HEK293 (cell line): ENCODE data around the gene TACC2.

Source experiments
- CTCF ChIA-PET: fragments of 350-600 bp; formaldehyde crosslinking; extraction: SDS; loops from one replicate; lab custom pipeline; 2021; ENCODE audit warnings: antibody characterized with exemption; lab: Yijun Ruan, JAX
- POLR2A ChIA-PET: fragments of 300-600 bp; formaldehyde crosslinking; extraction: SDS; loops from one replicate; lab custom pipeline; 2020; ENCODE audit warnings: antibody characterized with exemption, inconsistent platforms; lab: Yijun Ruan, JAX
- H3K27ac ChIP-seq: fragments of 200-500 bp; sonication (Bioruptor generic); 2 replicates; pipeline ENCODE4 v1.5.1; 2014; ENCODE audit warnings: low read depth, low read length, control low read depth, inconsistent platforms; ENCODE audit errors: extremely low read depth
- H3K36me3 ChIP-seq, 2 experiments: fragments of 200-500 bp in 1 of 2; sonication (Bioruptor generic) in 1 of 2; 1 replicate in 1 of 2; 2 replicates in 1 of 2; pipeline ENCODE4 v1.5.1; 2014 to 2017; ENCODE audit warnings: inconsistent platforms in 2 of 2, low read length in 2 of 2; ENCODE audit not compliant: control insufficient read depth in 2 of 2, insufficient read depth in 1 of 2
- H3K4me1 ChIP-seq: fragments of 200-500 bp; sonication (Bioruptor generic); 2 replicates; pipeline ENCODE4 v1.5.1; 2014; ENCODE audit warnings: mild to moderate bottlenecking, low read length, inconsistent platforms; ENCODE audit not compliant: control insufficient read depth, insufficient read depth
- H3K4me3 ChIP-seq: 2 replicates; pipeline ENCODE4 v1.5.1; 2011; ENCODE audit warnings: low read depth, mild to moderate bottlenecking, control low read depth, low read length, moderate library complexity
- H3K9me3 ChIP-seq: fragments of 200-500 bp; sonication (Bioruptor generic); 2 replicates; pipeline ENCODE4 v1.5.1; 2014; ENCODE audit warnings: low read depth, low read length, inconsistent platforms; ENCODE audit not compliant: control insufficient read depth, insufficient read depth
- GLIS1 ChIP-seq: fragments of 450-650 bp; formaldehyde crosslinking; IDR thresholded peaks from 2 replicates; pipeline ENCODE4 v1.5.1; 2016; ENCODE audit warnings: missing biosample characterization, missing genetic modification characterization
- HIC1 ChIP-seq: fragments of 450-650 bp; formaldehyde crosslinking; IDR thresholded peaks from 2 replicates; pipeline ENCODE4 v1.5.1; 2016; ENCODE audit warnings: missing biosample characterization, missing genetic modification characterization
- HOXC10 ChIP-seq: sonication (generic); formaldehyde crosslinking; IDR thresholded peaks from 2 replicates; pipeline ENCODE4 v1.8.1; 2023; ENCODE audit warnings: mild to moderate bottlenecking, missing genetic modification reagents
- KLF8 ChIP-seq: fragments of 450-650 bp; formaldehyde crosslinking; IDR thresholded peaks from 2 replicates; pipeline ENCODE4 v1.5.1; 2016; ENCODE audit warnings: missing biosample characterization, missing genetic modification characterization
- OSR2 ChIP-seq: fragments of 450-650 bp; formaldehyde crosslinking; IDR thresholded peaks from 2 replicates; pipeline ENCODE4 v1.5.1; 2016; ENCODE audit warnings: missing biosample characterization, missing genetic modification characterization
- OVOL3 ChIP-seq: fragments of 450-650 bp; formaldehyde crosslinking; IDR thresholded peaks from 2 replicates; pipeline ENCODE4 v1.5.1; 2016; ENCODE audit warnings: missing biosample characterization, missing genetic modification characterization
- PRDM2 ChIP-seq: fragments of 450-650 bp; formaldehyde crosslinking; IDR thresholded peaks from 2 replicates; pipeline ENCODE4 v1.5.1; 2016; ENCODE audit warnings: missing biosample characterization, missing genetic modification characterization, borderline replicate concordance
- PRDM6 ChIP-seq: fragments of 450-650 bp; formaldehyde crosslinking; IDR thresholded peaks from 2 replicates; pipeline ENCODE4 v1.5.1; 2017; ENCODE audit warnings: missing biosample characterization, missing genetic modification characterization
- SCRT1 ChIP-seq: fragments of 450-650 bp; formaldehyde crosslinking; IDR thresholded peaks from 2 replicates; pipeline ENCODE4 v1.5.1; 2016; ENCODE audit warnings: missing biosample characterization, missing genetic modification characterization, borderline replicate concordance
- SP7 ChIP-seq: fragments of 450-650 bp; formaldehyde crosslinking; IDR thresholded peaks from 2 replicates; pipeline ENCODE4 v1.5.1; 2016; ENCODE audit warnings: missing biosample characterization, missing genetic modification characterization
- ZEB2 ChIP-seq: fragments of 450-650 bp; formaldehyde crosslinking; IDR thresholded peaks from 2 replicates; pipeline ENCODE4 v1.5.1; 2016; ENCODE audit warnings: missing biosample characterization, missing genetic modification characterization
- ZFP37 ChIP-seq: fragments of 450-650 bp; formaldehyde crosslinking; IDR thresholded peaks from 2 replicates; pipeline ENCODE4 v1.5.1; 2016; ENCODE audit warnings: missing biosample characterization, missing genetic modification characterization
- ZFP41 ChIP-seq: fragments of 450-650 bp; formaldehyde crosslinking; IDR thresholded peaks from 2 replicates; pipeline ENCODE4 v1.5.1; 2016; ENCODE audit warnings: missing biosample characterization, missing genetic modification characterization, borderline replicate concordance
- ZFP69B ChIP-seq: fragments of 450-650 bp; formaldehyde crosslinking; IDR thresholded peaks from 2 replicates; pipeline ENCODE4 v1.5.1; 2016; ENCODE audit warnings: missing biosample characterization, missing genetic modification characterization
- ZNF138 ChIP-seq: fragments of 450-650 bp; formaldehyde crosslinking; IDR thresholded peaks from 2 replicates; pipeline ENCODE4 v1.5.1; 2016; ENCODE audit warnings: missing biosample characterization, missing genetic modification characterization, borderline replicate concordance
- ZNF335 ChIP-seq: fragments of 450-650 bp; formaldehyde crosslinking; conservative IDR thresholded peaks from 2 replicates; pipeline ENCODE4 v1.5.1; 2016; ENCODE audit warnings: missing biosample characterization, missing genetic modification characterization
- TF ChIP-seq, protein P1 (sequence below): fragments of 450-650 bp; formaldehyde crosslinking; IDR thresholded peaks from 2 replicates; pipeline ENCODE4 v1.5.1; 2016; ENCODE audit warnings: missing biosample characterization, missing genetic modification characterization, low read depth
- TF ChIP-seq, protein P2 (sequence below): fragments of 450-650 bp; formaldehyde crosslinking; IDR thresholded peaks from 2 replicates; pipeline ENCODE4 v1.5.1; 2016; ENCODE audit warnings: missing biosample characterization, missing genetic modification characterization

Gene TACC2

GRCh38 chr10:122099562-122099961 lies 110.6 kb downstream of the TACC2 start:
- TF ChIP-seq ZEB2 (tag by site-specific recombination): no peak
- peak; percentile 83 for TF ChIP-seq OSR2
- TF ChIP-seq ZFP37: no peak
- TF ChIP-seq OVOL3 (tag by site-specific recombination): no peak
- TF ChIP-seq GLIS1 (tag by site-specific recombination): 0 out of 2 replicates have a peak, but pooled peaks have one; percentile 5
- TF ChIP-seq PRDM6: peak; percentile 62; the same call in 1 of the 2 replicates
- TF ChIP-seq ZFP41 (tag by site-specific recombination): no peak
- peak; percentile 46; the same call in 1 of the 2 replicates for TF ChIP-seq SCRT1 (tag by site-specific recombination)
- Histone ChIP-seq H3K27ac (no peak overlapping the region), H3K4me1 (peaks cover 4% of the 10 kb centered on the region; the same call in 1 of the 2 replicates), H3K36me3 (no peaks in the 10 kb centered on the region), H3K9me3 (no peaks in the 10 kb centered on the region), H3K4me3 (no peak overlapping the region)
- ChIA-PET POLR2A (no interaction called here), CTCF (interaction anchor here (0.6 to 1.6 kb wide), 2 partner anchors 13 to 171 kb away, joined by 4 read pairs; partner anchors contain the start of gene BTBD16)

- peaks cover 4% of the 10 kb centered on the region; the same call in 1 of the 2 replicates for H3K4me1 ChIP-seq
- TF ChIP-seq KLF8 (tag by site-specific recombination) (no peak), PRDM2 (tag by site-specific recombination) (no peak), ZEB2 (tag by site-specific recombination) (no peak; the same call in none of the 2 replicates), ZFP41 (tag by site-specific recombination) (no peak), ZFP37 (0 out of 2 replicates have a peak, but pooled peaks have one; percentile 1), SP7 (tag by site-specific recombination) (0 out of 2 replicates have a peak, but pooled peaks have one; percentile 1), ZFP69B (tag by site-specific recombination) (0 out of 2 replicates have a peak, but pooled peaks have one; percentile 0), HOXC10 (no peak), ZNF335 (tag by site-specific recombination) (peak; percentile 11; the same call in 1 of the 2 replicates), ZNF138 (tag by site-specific recombination) (no peak), HIC1 (peak; percentile 7; the same call in 1 of the 2 replicates)
- TF ChIP-seq, protein P1, sequence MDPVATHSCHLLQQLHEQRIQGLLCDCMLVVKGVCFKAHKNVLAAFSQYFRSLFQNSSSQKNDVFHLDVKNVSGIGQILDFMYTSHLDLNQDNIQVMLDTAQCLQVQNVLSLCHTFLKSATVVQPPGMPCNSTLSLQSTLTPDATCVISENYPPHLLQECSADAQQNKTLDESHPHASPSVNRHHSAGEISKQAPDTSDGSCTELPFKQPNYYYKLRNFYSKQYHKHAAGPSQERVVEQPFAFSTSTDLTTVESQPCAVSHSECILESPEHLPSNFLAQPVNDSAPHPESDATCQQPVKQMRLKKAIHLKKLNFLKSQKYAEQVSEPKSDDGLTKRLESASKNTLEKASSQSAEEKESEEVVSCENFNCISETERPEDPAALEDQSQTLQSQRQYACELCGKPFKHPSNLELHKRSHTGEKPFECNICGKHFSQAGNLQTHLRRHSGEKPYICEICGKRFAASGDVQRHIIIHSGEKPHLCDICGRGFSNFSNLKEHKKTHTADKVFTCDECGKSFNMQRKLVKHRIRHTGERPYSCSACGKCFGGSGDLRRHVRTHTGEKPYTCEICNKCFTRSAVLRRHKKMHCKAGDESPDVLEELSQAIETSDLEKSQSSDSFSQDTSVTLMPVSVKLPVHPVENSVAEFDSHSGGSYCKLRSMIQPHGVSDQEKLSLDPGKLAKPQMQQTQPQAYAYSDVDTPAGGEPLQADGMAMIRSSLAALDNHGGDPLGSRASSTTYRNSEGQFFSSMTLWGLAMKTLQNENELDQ (tag by site-specific recombination): no peak
- TF ChIP-seq, protein P2, sequence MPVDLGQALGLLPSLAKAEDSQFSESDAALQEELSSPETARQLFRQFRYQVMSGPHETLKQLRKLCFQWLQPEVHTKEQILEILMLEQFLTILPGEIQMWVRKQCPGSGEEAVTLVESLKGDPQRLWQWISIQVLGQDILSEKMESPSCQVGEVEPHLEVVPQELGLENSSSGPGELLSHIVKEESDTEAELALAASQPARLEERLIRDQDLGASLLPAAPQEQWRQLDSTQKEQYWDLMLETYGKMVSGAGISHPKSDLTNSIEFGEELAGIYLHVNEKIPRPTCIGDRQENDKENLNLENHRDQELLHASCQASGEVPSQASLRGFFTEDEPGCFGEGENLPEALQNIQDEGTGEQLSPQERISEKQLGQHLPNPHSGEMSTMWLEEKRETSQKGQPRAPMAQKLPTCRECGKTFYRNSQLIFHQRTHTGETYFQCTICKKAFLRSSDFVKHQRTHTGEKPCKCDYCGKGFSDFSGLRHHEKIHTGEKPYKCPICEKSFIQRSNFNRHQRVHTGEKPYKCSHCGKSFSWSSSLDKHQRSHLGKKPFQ (tag by site-specific recombination): peak; percentile 65; the same call in 1 of the 2 replicates
Observed at GRCh38 chr10:122102146-122102868, 113.3 kb downstream of the TACC2 start.

More at GRCh38 chr10:122102146-122102868, 113.3 kb downstream of the TACC2 start:
- Histone ChIP-seq H3K4me3 (no peak overlapping the region), H3K27ac (no peak overlapping the region), H3K36me3 (no peaks in the 10 kb centered on the region), H3K9me3 (no peaks in the 10 kb centered on the region)
- ChIA-PET CTCF (interaction anchor here (0.5 to 2.1 kb wide), 5 partner anchors 10 to 49 kb away, joined by 3 to 10 read pairs (median 4); no protein-coding TSS in a partner anchor), POLR2A (interaction anchor here (1.2 kb wide), 1 partner anchor 10 kb away, joined by 3 read pairs; no protein-coding TSS in a partner anchor)
